Fibroblast of villous mesenchyme (primary cell): Measurements from ENCODE around the gene BRAF. TPM values are rescaled to one million over a fixed set of nuclear protein-coding genes. Genes with fewer than 3 reads are reported as not detected.
"Not testable (repeated sequence)": the region's sequence is repeated elsewhere in the genome, so short reads cannot be mapped to it uniquely, and the experiment has no call there.

Experiments used
- DNase-seq: peaks from one replicate; pipeline ENCODE4 v3.0.0-alpha.2; 2010; ENCODE audit warnings: low read depth
- H3K4me3 ChIP-seq: 2 replicates; pipeline ENCODE4 v1.5.1; 2011; ENCODE audit warnings: low read depth, mild to moderate bottlenecking, low read length
- CTCF ChIP-seq: IDR thresholded peaks from 2 replicates; pipeline ENCODE4 v1.5.1; 2012; ENCODE audit warnings: low read depth, mild to moderate bottlenecking, low read length; ENCODE audit not compliant: insufficient read depth
- total RNA-seq: library from RNA; depleted of rRNA; stranded (reverse); fragments of >200 nt; gene quantifications from 2 replicates; pipeline ENCODE4 v1.2.3, GENCODE V29; 2012

BRAF gene
- total RNA-seq, 1 donor, result 30.7 TPM

GRCh38 chr7:140719721-140720120, 205.0 kb downstream of the BRAF start:
- DNase-seq, result no peak
- TF ChIP-seq CTCF, result no peak
- no peak overlapping the region for H3K4me3 ChIP-seq

GRCh38 chr7:140714331-140715040, 210.2 kb downstream of the BRAF start:
- DNase-seq, result no peak
- TF ChIP-seq CTCF, result no peak
- no peak overlapping the region for H3K4me3 ChIP-seq

GRCh38 chr7:140712392-140712791, 212.3 kb downstream of the BRAF start:
- DNase-seq, H3K4me3 ChIP-seq: not testable (repeated sequence)

GRCh38 chr7:140708764-140709163, 216.0 kb downstream of the BRAF start:
- H3K4me3 ChIP-seq, DNase-seq: not testable (repeated sequence)

GRCh38 chr7:140707132-140707531, 217.6 kb downstream of the BRAF start:
- no peak for DNase-seq
- H3K4me3 ChIP-seq, result no peak overlapping the region
- TF ChIP-seq CTCF, result no peak

- TF ChIP-seq CTCF, result no peak
- no peak for DNase-seq
- H3K4me3 ChIP-seq, result no peak overlapping the region
Measured at GRCh38 chr7:140704205-140704604, 220.5 kb downstream of the BRAF start.

GRCh38 chr7:140702774-140703173, 222.0 kb downstream of the BRAF start:
- no peak for DNase-seq
- no peak for TF ChIP-seq CTCF
- no peak overlapping the region for H3K4me3 ChIP-seq

GRCh38 chr7:140698477-140698876, 226.3 kb downstream of the BRAF start:
- TF ChIP-seq CTCF, result no peak
- no peak for DNase-seq
- no peak overlapping the region for H3K4me3 ChIP-seq
